IMR-90 (cell line): Measurements from ENCODE around the gene BTG3. TPM values are rescaled to one million over a fixed set of nuclear protein-coding genes. Genes with fewer than 3 reads are reported as not detected.

Experiments
- ATAC-seq: fragments of 200-7000 bp; cut with Tn5 transposase; 2 replicates; pipeline ENCODE4 v1.9.1; 2020; ENCODE audit warnings: low read depth, mild to moderate bottlenecking, moderate library complexity
- BruUV-seq: library from RNA; stranded (reverse); fragments of 400-500 nt; replicated peaks from 2 replicates; lab custom pipeline; 2021; lab: Mats Ljungman, UMichigan
- CTCF ChIA-PET: fragments of 300-600 bp; formaldehyde crosslinking; extraction: SDS; loops from one replicate; lab custom pipeline; 2021; ENCODE audit warnings: antibody characterized with exemption; lab: Yijun Ruan, JAX
- POLR2A ChIA-PET: fragments of 300-600 bp; sonication (Branson Sonifier 250); formaldehyde crosslinking; loops from one replicate; lab custom pipeline; 2022; ENCODE audit warnings: antibody characterized with exemption; ENCODE audit not compliant: unreplicated experiment; lab: Charles Lee
- DNase-seq: peaks from one replicate; pipeline ENCODE4 v3.0.0; 2013
- H2AFZ ChIP-seq: replicated peaks from 2 replicates; pipeline ENCODE3; 2013; ENCODE audit warnings: low read length, mild to moderate bottlenecking; ENCODE audit not compliant: poor library complexity
- H2AK5ac ChIP-seq: 2 replicates; pipeline ENCODE4 v1.6.1; 2013; ENCODE audit warnings: low read depth, low read length, inconsistent platforms
- H2AK9ac ChIP-seq: replicated peaks from 2 replicates; pipeline ENCODE3; 2013; ENCODE audit warnings: mild to moderate bottlenecking, low read depth, low read length, moderate library complexity; ENCODE audit not compliant: poor library complexity
- H2BK120ac ChIP-seq: 2 replicates; pipeline ENCODE4 v1.6.1; 2013; ENCODE audit warnings: low read depth, low read length, inconsistent platforms
- H2BK15ac ChIP-seq: 3 replicates; pipeline ENCODE4 v1.6.1; 2013; ENCODE audit warnings: low read depth, low read length, inconsistent platforms
- H2BK20ac ChIP-seq: 2 replicates; pipeline ENCODE4 v1.6.1; 2013; ENCODE audit warnings: low read depth, mild to moderate bottlenecking, inconsistent platforms, low read length, moderate library complexity
- H2BK5ac ChIP-seq: 2 replicates; pipeline ENCODE4 v1.6.1; 2013; ENCODE audit warnings: mild to moderate bottlenecking, low read depth, low read length, inconsistent platforms; ENCODE audit not compliant: poor library complexity, severe bottlenecking
- H3K14ac ChIP-seq: replicated peaks from 2 replicates; pipeline ENCODE4 v1.6.1; 2013; ENCODE audit warnings: low read depth, low read length, inconsistent platforms
- H3K18ac ChIP-seq: 2 replicates; pipeline ENCODE4 v1.6.1; 2013; ENCODE audit warnings: low read depth, low read length, control low read depth
- H3K23ac ChIP-seq: 2 replicates; pipeline ENCODE4 v1.6.1; 2013; ENCODE audit warnings: low read depth, low read length, inconsistent platforms
- H3K27ac ChIP-seq: 2 replicates; pipeline ENCODE4 v1.5.1; 2013; ENCODE audit warnings: mild to moderate bottlenecking, control low read depth, low read length; ENCODE audit not compliant: insufficient read depth
- H3K27me3 ChIP-seq: 2 replicates; pipeline ENCODE4 v1.6.1; 2013; ENCODE audit warnings: low read length; ENCODE audit not compliant: control insufficient read depth, insufficient read depth
- H3K36me3 ChIP-seq: 2 replicates; pipeline ENCODE4 v1.6.1; 2013; ENCODE audit warnings: low read length, mixed read lengths; ENCODE audit not compliant: control insufficient read depth, insufficient read depth
- H3K4ac ChIP-seq: 2 replicates; pipeline ENCODE4 v1.6.1; 2013; ENCODE audit warnings: low read depth, low read length, inconsistent platforms
- H3K4me1 ChIP-seq: 2 replicates; pipeline ENCODE4 v1.6.1; 2013; ENCODE audit warnings: low read length, mixed read lengths; ENCODE audit not compliant: control insufficient read depth, insufficient read depth
- H3K4me2 ChIP-seq: 2 replicates; pipeline ENCODE4 v1.6.1; 2013; ENCODE audit warnings: low read depth, mild to moderate bottlenecking, control low read depth, low read length, moderate library complexity
- H3K4me3 ChIP-seq: 2 replicates; pipeline ENCODE4 v1.5.1; 2013; ENCODE audit warnings: low read depth, mild to moderate bottlenecking, control low read depth, low read length, moderate library complexity; ENCODE audit not compliant: insufficient read depth
- H3K56ac ChIP-seq: 2 replicates; pipeline ENCODE4 v1.6.1; 2013; ENCODE audit warnings: low read length, inconsistent platforms; ENCODE audit not compliant: insufficient read depth; ENCODE audit errors: extremely low read depth
- H3K79me1 ChIP-seq, 2 experiments: 2 replicates each; pipeline ENCODE4 v1.6.1; 2013; ENCODE audit warnings: low read length in 2 of 2, inconsistent platforms in 1 of 2, low read depth in 1 of 2
- H3K9ac ChIP-seq: 2 replicates; pipeline ENCODE4 v1.6.1; 2013; ENCODE audit warnings: low read depth, low read length, control low read depth
- H3K9me1 ChIP-seq: 2 replicates; pipeline ENCODE4 v1.6.1; 2013; ENCODE audit warnings: low read length, inconsistent platforms; ENCODE audit not compliant: insufficient read depth
- H3K9me3 ChIP-seq: 2 replicates; pipeline ENCODE4 v1.6.1; 2013; ENCODE audit warnings: low read length; ENCODE audit not compliant: control insufficient read depth, insufficient read depth
- H4K20me1 ChIP-seq: 2 replicates; pipeline ENCODE4 v1.6.1; 2013; ENCODE audit warnings: low read length, inconsistent platforms; ENCODE audit not compliant: insufficient read depth
- H4K5ac ChIP-seq: 2 replicates; pipeline ENCODE4 v1.6.1; 2013; ENCODE audit warnings: mild to moderate bottlenecking, low read depth, low read length, control low read depth
- H4K8ac ChIP-seq, 2 experiments: 2 replicates each; pipeline ENCODE4 v1.6.1; 2013; ENCODE audit warnings: low read depth in 2 of 2, low read length in 2 of 2, control low read depth in 1 of 2, inconsistent platforms in 1 of 2
- H4K91ac ChIP-seq: 2 replicates; pipeline ENCODE4 v1.6.1; 2013; ENCODE audit warnings: low read depth, low read length, inconsistent platforms; ENCODE audit not compliant: insufficient read depth
- CEBPB ChIP-seq: IDR thresholded peaks from 2 replicates; pipeline ENCODE4 v1.6.1; 2012; ENCODE audit warnings: low read depth, low read length, improper control_type of control experiment
- CHD1 ChIP-seq: IDR thresholded peaks from 2 replicates; pipeline ENCODE4 v1.6.1; 2012; ENCODE audit warnings: low read depth, low read length, improper control_type of control experiment
- NFE2L2 ChIP-seq: fragments of 150-350 bp; IDR thresholded peaks from 2 replicates; pipeline ENCODE4 v1.6.1; 2016; ENCODE audit warnings: low read depth, mild to moderate bottlenecking, low read length
- POLR2A ChIP-seq: IDR thresholded peaks from 2 replicates; pipeline ENCODE4 v1.6.1; 2012; ENCODE audit warnings: mild to moderate bottlenecking, low read depth, low read length
- RCOR1 ChIP-seq: IDR thresholded peaks from 2 replicates; pipeline ENCODE4 v1.6.1; 2012; ENCODE audit warnings: mild to moderate bottlenecking, low read length, improper control_type of control experiment; ENCODE audit not compliant: insufficient replicate concordance
- RFX5 ChIP-seq: IDR thresholded peaks from 2 replicates; pipeline ENCODE4 v1.8.0; 2012; ENCODE audit warnings: low read depth, mild to moderate bottlenecking, low read length, moderate library complexity
- WGBS, 2 experiments: methylation state at CpG; one replicate each; pipeline versions ENCODE4 v1.1.5 to v1.1.7; 2013; ENCODE audit warnings: missing lambda C conversion rate in 2 of 2; ENCODE audit not compliant: insufficient read length in 1 of 2; ENCODE audit errors: extremely low coverage in 2 of 2; 5-methylcytosine and 5-hydroxymethylcytosine counted together
- dilution Hi-C: fragments of 300-500 bp; cut with HindIII; formaldehyde crosslinking; loops from one replicate; pipeline ENCODE4 v1.14.3; 2018; ENCODE audit warnings: low sequenced_read_pairs; ENCODE audit not compliant: unreplicated experiment
- in situ Hi-C: fragments of 300-500 bp; cut with MboI; formaldehyde crosslinking; loops from 3 replicates; pipeline ENCODE4 v1.14.3; 2019; ENCODE audit warnings: low sequenced_read_pairs, inconsistent platforms, mixed read lengths
- intact Hi-C: fragments of 100-400 bp; cut with micrococcal nuclease; formaldehyde crosslinking; loops from 2 replicates; pipeline ENCODE4 v1.10.0; 2022
- polyA plus RNA-seq, 3 experiments: library from polyadenylated mRNA; depleted of rRNA; stranded (reverse); fragments of >200 nt; gene quantifications; 2 replicates each; pipeline ENCODE4 v1.2.3, GENCODE V29; 2012; ENCODE audit warnings: low replicate concordance in 1 of 3
- total RNA-seq: library from RNA; depleted of rRNA; stranded (reverse); fragments of >200 nt; gene quantifications from 2 replicates; pipeline ENCODE4 v1.2.3, GENCODE V29; 2012

BTG3 gene
- total and polyA plus RNA-seq, 2 of the 4 experiments (the other 2 are of a cell fraction) = 22.4 to 38.1 TPM

GRCh38 chr21:17578876-17579275 is 33.8 kb downstream of the BTG3 start:
- H3K14ac ChIP-seq = no peak overlapping the region
- in situ Hi-C loops (no loop called here), dilution Hi-C loops (no loop called here), intact Hi-C loops (no loop called here)
- DNase-seq = no peak
- CTCF ChIA-PET = interaction anchor here (0.6 kb wide), 1 partner anchor 66 kb away, joined by 8 read pairs; the partner anchor contains the start of gene CXADR
- no peak overlapping the region for H2BK120ac ChIP-seq
- BruUV-seq = no TSS peak
- no peak overlapping the region for H3K18ac ChIP-seq
- no peak overlapping the region for H2AK5ac ChIP-seq
- H3K9ac ChIP-seq = no peak overlapping the region
- H3K23ac ChIP-seq = no peak overlapping the region
- H3K79me1 ChIP-seq = no peaks in the 10 kb centered on the region
- H3K4me3 ChIP-seq = no peak overlapping the region
- H3K9me3 ChIP-seq = no peaks in the 10 kb centered on the region
- H3K4ac ChIP-seq = no peak overlapping the region
- H2AFZ ChIP-seq = no peak overlapping the region
- H3K9me1 ChIP-seq = no peaks in the 10 kb centered on the region
- no peak overlapping the region for H3K27ac ChIP-seq
- H2BK5ac ChIP-seq = no peak overlapping the region
- no peak for TF ChIP-seq POLR2A
- TF ChIP-seq CHD1 = no peak
- no peak for TF ChIP-seq NFE2L2
- TF ChIP-seq CEBPB = no peak
- no peak for TF ChIP-seq RCOR1
- TF ChIP-seq RFX5 = no peak
- H2AK9ac ChIP-seq = no peak overlapping the region
- no peaks in the 10 kb centered on the region; the same call in none of the 2 replicates for H3K27me3 ChIP-seq
- H4K91ac ChIP-seq = no peak overlapping the region
- no peaks in the 10 kb centered on the region for H4K20me1 ChIP-seq
- no peak overlapping the region for H2BK15ac ChIP-seq
- no CpG with 5 or more reads among the region's 2 CpGs for WGBS, 2 experiments
- H3K36me3 ChIP-seq = no peaks in the 10 kb centered on the region
- no peak for ATAC-seq
- H4K8ac ChIP-seq = no peak overlapping the region
- H3K56ac ChIP-seq = no peak overlapping the region
- POLR2A ChIA-PET = no interaction called here
- no peak overlapping the region for H2BK20ac ChIP-seq
- no peak overlapping the region for H3K4me2 ChIP-seq
- no peak overlapping the region for H4K5ac ChIP-seq
- H3K4me1 ChIP-seq = no peaks in the 10 kb centered on the region
